GM21529 (cell line): ENCODE results near the gene NMNAT2.
"Not testable (repeated sequence)": the region's sequence is repeated elsewhere in the genome, so short reads cannot be mapped to it uniquely, and the experiment has no call there.

Experiments used
- ATAC-seq: cut with Tn5 transposase; IDR thresholded peaks from one replicate; pipeline ENCODE4 v1.9.1; 2021; ENCODE audit not compliant: unreplicated experiment

Gene NMNAT2

GRCh38 chr1:183418696-183419095 is 516 bp upstream of the NMNAT2 start:
- ATAC-seq: no peak

- ATAC-seq: no peak
Measured at GRCh38 chr1:183416850-183417771, 1.1 kb downstream of the NMNAT2 start.

GRCh38 chr1:183414365-183414764 is 3.8 kb downstream of the NMNAT2 start:
- ATAC-seq: no peak

- ATAC-seq: no peak
Measured at GRCh38 chr1:183411091-183411490, 7.1 kb downstream of the NMNAT2 start.

GRCh38 chr1:183407961-183408360 is 10.2 kb downstream of the NMNAT2 start:
- ATAC-seq: no peak

- ATAC-seq: no peak
Measured at GRCh38 chr1:183407474-183407873, 10.7 kb downstream of the NMNAT2 start.

- ATAC-seq: no peak
Measured at GRCh38 chr1:183404476-183404875, 13.7 kb downstream of the NMNAT2 start.

- ATAC-seq: no peak
Measured at GRCh38 chr1:183403498-183403897, 14.7 kb downstream of the NMNAT2 start.

GRCh38 chr1:183401565-183401964 is 16.6 kb downstream of the NMNAT2 start:
- ATAC-seq: not testable (repeated sequence)

GRCh38 chr1:183394435-183394834 is 23.7 kb downstream of the NMNAT2 start:
- no peak for ATAC-seq

GRCh38 chr1:183391863-183392262 is 26.3 kb downstream of the NMNAT2 start:
- no peak for ATAC-seq

- no peak for ATAC-seq
Measured at GRCh38 chr1:183390561-183390960, 27.6 kb downstream of the NMNAT2 start.

GRCh38 chr1:183388735-183389134 is 29.4 kb downstream of the NMNAT2 start:
- no peak for ATAC-seq

- ATAC-seq: no peak
Measured at GRCh38 chr1:183385340-183386144, 32.6 kb downstream of the NMNAT2 start.

- ATAC-seq: no peak
Measured at GRCh38 chr1:183379951-183380350, 38.2 kb downstream of the NMNAT2 start.

GRCh38 chr1:183375381-183375780 is 42.8 kb downstream of the NMNAT2 start:
- ATAC-seq: no peak

GRCh38 chr1:183374825-183375224 is 43.4 kb downstream of the NMNAT2 start:
- no peak for ATAC-seq

GRCh38 chr1:183372586-183373230 is 45.5 kb downstream of the NMNAT2 start:
- no peak for ATAC-seq

GRCh38 chr1:183370399-183371058 is 47.7 kb downstream of the NMNAT2 start:
- ATAC-seq: no peak

- ATAC-seq: no peak
Measured at GRCh38 chr1:183368213-183369108, 49.7 kb downstream of the NMNAT2 start.
